HepG2 (cell line): ENCODE results near the gene OTOP2. TPM values are rescaled to one million over a fixed set of nuclear protein-coding genes. Genes with fewer than 3 reads are reported as not detected.

Experiments
- ATAC-seq: fragments of 200-7000 bp; cut with Tn5 transposase; 3 replicates; pipeline ENCODE4 v1.9.1; 2020; ENCODE audit warnings: mild to moderate bottlenecking, moderate library complexity
- BruUV-seq: library from RNA; stranded (reverse); fragments of 400-500 nt; replicated peaks from 2 replicates; lab custom pipeline; 2021; lab: Mats Ljungman, UMichigan
- CTCF ChIA-PET: fragments of 300-600 bp; formaldehyde crosslinking; extraction: SDS; loops from one replicate; lab custom pipeline; 2021; ENCODE audit warnings: low total read pairs, inconsistent platforms, low intra/inter-chr PET ratio; lab: Yijun Ruan, JAX
- POLR2A ChIA-PET: fragments of 350-600 bp; sonication (Branson Sonifier 250); formaldehyde crosslinking; loops from one replicate; lab custom pipeline; 2020; ENCODE audit warnings: antibody characterized with exemption, inconsistent platforms; lab: Yijun Ruan, JAX
- DNase-seq: peaks from one replicate; pipeline ENCODE4 v3.0.0-alpha.2; 2015; ENCODE audit warnings: low spot score
- FAIRE-seq: peaks from 3 replicates; lab custom pipeline; 2011; peaks lifted over from hg19 to GRCh38; lab: Jason Lieb, UNC
- H2AFZ ChIP-seq: one replicate; pipeline ENCODE4 v1.6.1; 2011; ENCODE audit warnings: low read length, inconsistent platforms
- H3K27ac ChIP-seq: fragments of 300-600 bp; 3 replicates; pipeline ENCODE4 v1.8.0; 2011; ENCODE audit warnings: mixed run types, mild to moderate bottlenecking, mixed read lengths, low read length, inconsistent platforms; ENCODE audit not compliant: insufficient read depth; ENCODE audit errors: extremely low read length
- H3K27me3 ChIP-seq, 2 experiments: fragments of 200-600 bp in 1 of 2; 2 replicates in 1 of 2; 3 replicates in 1 of 2; pipeline versions ENCODE4 v1.6.0 to v1.8.0; 2011; ENCODE audit warnings: low read length in 2 of 2, mild to moderate bottlenecking in 2 of 2, moderate library complexity in 2 of 2, inconsistent platforms in 1 of 2; ENCODE audit not compliant: insufficient read depth in 2 of 2, control insufficient read depth in 1 of 2
- H3K36me3 ChIP-seq, 2 experiments: fragments of 200-600 bp in 1 of 2; replicated peaks in 1 of 2; 2 replicates in 1 of 2; 3 replicates in 1 of 2; pipeline versions ENCODE4 v1.5.1 to v1.8.0; 2011; ENCODE audit warnings: low read length in 2 of 2, inconsistent platforms in 1 of 2; ENCODE audit not compliant: insufficient read depth in 2 of 2, control insufficient read depth in 1 of 2
- H3K4me1 ChIP-seq: 2 replicates; pipeline ENCODE4 v1.5.1; 2012; ENCODE audit warnings: low read length, inconsistent platforms; ENCODE audit not compliant: insufficient read depth
- H3K4me2 ChIP-seq: 2 replicates; pipeline ENCODE4 v1.6.0; 2011; ENCODE audit warnings: low read depth, low read length, inconsistent platforms
- H3K4me3 ChIP-seq, 3 experiments: fragments of 200-600 bp in 1 of 3; sonication (generic), shearing (Covaris generic) in 1 of 3; replicated peaks in 1 of 3; 2 replicates each; pipeline ENCODE4 v1.5.1; 2011 to 2016; ENCODE audit warnings: low read length in 3 of 3, inconsistent platforms in 2 of 3, low read depth in 2 of 3, mild to moderate bottlenecking in 2 of 3, control low read depth in 1 of 3, mixed read lengths in 1 of 3; ENCODE audit not compliant: insufficient read depth in 1 of 3
- H3K79me2 ChIP-seq: one replicate; pipeline ENCODE4 v1.6.1; 2011; ENCODE audit warnings: low read length, inconsistent platforms; ENCODE audit not compliant: insufficient read depth
- H3K9ac ChIP-seq: 2 replicates; pipeline ENCODE4 v1.6.0; 2011; ENCODE audit warnings: mild to moderate bottlenecking, low read depth, low read length, inconsistent platforms; ENCODE audit not compliant: insufficient read depth
- H3K9me3 ChIP-seq: 2 replicates; pipeline ENCODE4 v1.5.1; 2012; ENCODE audit warnings: mild to moderate bottlenecking, low read length
- H4K20me1 ChIP-seq: 2 replicates; pipeline ENCODE4 v1.6.0; 2011; ENCODE audit warnings: inconsistent platforms, mild to moderate bottlenecking, low read length, moderate library complexity; ENCODE audit not compliant: insufficient read depth
- EED ChIP-seq: sonication (generic); formaldehyde crosslinking; IDR thresholded peaks from 2 replicates; pipeline ENCODE4 v1.5.0; 2020; ENCODE audit warnings: mild to moderate bottlenecking, missing genetic modification reagents
- EZH2 ChIP-seq: conservative IDR thresholded peaks from 2 replicates; pipeline ENCODE4 v1.6.1; 2012; ENCODE audit warnings: mild to moderate bottlenecking, low read depth, low read length, moderate library complexity
- HCFC1 ChIP-seq: fragments of 150-350 bp; IDR thresholded peaks from 2 replicates; pipeline ENCODE4 v1.6.1; 2014; ENCODE audit warnings: low read depth, low read length
- ONECUT2 ChIP-seq: sonication (generic); formaldehyde crosslinking; IDR thresholded peaks from 2 replicates; pipeline ENCODE4 v1.4.0; 2020; ENCODE audit warnings: missing genetic modification reagents
- PITX1 ChIP-seq: sonication (generic); formaldehyde crosslinking; IDR thresholded peaks from 2 replicates; pipeline ENCODE4 v1.5.1; 2020; ENCODE audit warnings: mild to moderate bottlenecking, missing genetic modification reagents
- RBM39 ChIP-seq: fragments of 200-400 bp; formaldehyde crosslinking; IDR thresholded peaks from one replicate; pipeline ENCODE4 v1.6.1; 2018; ENCODE audit warnings: antibody characterized with exemption, mild to moderate bottlenecking, low read depth, low read length; ENCODE audit not compliant: poor library complexity, severe bottlenecking
- ZMYM3 ChIP-seq: sonication (generic); formaldehyde crosslinking; IDR thresholded peaks from 2 replicates; pipeline ENCODE4 v1.5.1; 2020; ENCODE audit warnings: mild to moderate bottlenecking, missing genetic modification reagents
- ZNF703 ChIP-seq: sonication (generic); formaldehyde crosslinking; IDR thresholded peaks from 2 replicates; pipeline ENCODE4 v1.5.1; 2020; ENCODE audit warnings: missing genetic modification reagents, mild to moderate bottlenecking, moderate library complexity, borderline replicate concordance
- ZZZ3 ChIP-seq: sonication (generic); formaldehyde crosslinking; IDR thresholded peaks from 2 replicates; pipeline ENCODE4 v1.4.0; 2020; ENCODE audit warnings: missing genetic modification reagents, mild to moderate bottlenecking, borderline replicate concordance
- WGBS: methylation state at CpG from one replicate; pipeline ENCODE4 v1.1.6; 2017; ENCODE audit warnings: low lambda C conversion rate; 5-methylcytosine and 5-hydroxymethylcytosine counted together
- in situ Hi-C: cut with HindIII; loops from 2 replicates; pipeline ENCODE4 v1.10.0; 2017; ENCODE audit warnings: low pct_unique_long_range_greater_than_20kb; ENCODE audit not compliant: extremely low pct_ligation_motif_present
- intact Hi-C: fragments of 100-400 bp; cut with micrococcal nuclease; formaldehyde crosslinking; loops from one replicate; pipeline ENCODE4 v1.10.0; 2022; ENCODE audit not compliant: unreplicated experiment
- polyA plus RNA-seq, 8 experiments: library from polyadenylated mRNA; depleted of rRNA in 3 of 8; stranded (reverse) in 7 of 8; unstranded in 1 of 8; fragments of >200 nt; fragmentation: Illumina TruSeq in 4 of 8; extraction: Trizol in 4 of 8; gene quantifications; 2 replicates each; pipeline versions ENCODE4 v1.2.1 to v1.2.3, GENCODE V29; 2011 to 2016; ENCODE audit warnings: low read depth in 4 of 8, missing spikeins in 1 of 8, mixed read lengths in 1 of 8; ENCODE audit not compliant: insufficient read depth in 1 of 8
- total RNA-seq, 5 experiments: library from RNA; depleted of rRNA; stranded (reverse); fragments of >200 nt; fragmentation: Illumina TruSeq; extraction: Trizol; gene quantifications; 2 replicates each; pipeline ENCODE4 v1.2.3, GENCODE V29; 2016; ENCODE audit warnings: low read depth in 1 of 5
- TF ChIP-seq, protein P1 (sequence below): sonication (generic); formaldehyde crosslinking; IDR thresholded peaks from 2 replicates; pipeline ENCODE4 v1.5.0; 2020; ENCODE audit warnings: mild to moderate bottlenecking, missing genetic modification reagents

Gene OTOP2
- total and polyA plus RNA-seq, 2 of the 13 experiments (the other 11 are each of a cell fraction or from before 2014, with no cell fraction given): not detected

DNA sequence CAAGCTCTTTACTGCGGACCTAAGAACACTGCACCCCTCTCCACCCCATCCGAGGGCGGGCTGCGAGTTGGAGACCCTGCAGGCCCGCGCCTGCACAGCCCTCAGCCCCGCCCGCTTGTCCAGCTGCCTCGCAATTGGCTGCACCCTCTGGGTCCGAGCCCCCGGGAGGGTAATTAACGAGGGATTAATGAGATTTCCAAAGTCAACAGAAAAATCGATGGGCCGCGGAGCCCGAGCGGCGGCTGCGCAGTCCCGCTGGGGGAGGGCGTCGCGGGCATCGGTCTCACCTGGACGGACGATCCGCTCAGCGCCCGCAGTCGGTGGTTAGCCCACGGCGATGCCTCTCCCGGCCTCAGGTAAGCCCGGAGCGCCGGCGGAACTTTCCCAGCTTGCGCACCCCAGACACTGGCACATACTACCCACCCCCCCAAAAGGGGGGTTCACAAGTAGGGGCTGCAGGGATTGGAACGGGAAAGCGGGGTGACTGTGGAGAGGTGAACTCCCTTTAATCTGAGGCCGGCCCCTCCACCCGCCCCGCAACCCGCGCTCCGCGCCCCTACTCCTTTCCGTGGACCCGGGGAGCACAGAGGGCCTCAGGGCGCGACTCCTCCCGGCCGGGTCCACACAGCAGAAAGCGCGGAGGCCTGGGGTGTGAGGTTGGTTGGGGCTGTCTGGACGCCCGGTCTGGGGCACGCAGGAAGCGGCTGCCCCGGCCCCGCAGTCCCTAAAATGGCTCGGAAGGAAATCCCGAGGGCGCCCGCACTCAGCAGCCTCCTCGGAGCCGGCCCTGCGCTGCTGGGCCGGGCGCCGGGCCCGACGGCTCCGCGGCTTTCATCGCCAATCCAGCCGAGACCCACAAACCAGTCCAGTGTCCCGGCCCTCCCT, 11.8 kb downstream of the OTOP2 start, which contains the start of gene OTOP3:
Gene OTOP3, plus strand, starts transcription at position 314 of the 885 bp plus-strand sequence. Its CDS starts 24 bp downstream, at position 338.
- H3K9me3 ChIP-seq: no peaks in the 10 kb centered on the region
- TF ChIP-seq ONECUT2 (CRISPR knock-in tag) (peak; percentile 34; the same call in 1 of the 2 replicates), EED (CRISPR knock-in tag) (no peak), HCFC1 (no peak), PITX1 (CRISPR knock-in tag) (peak; percentile 71; the same call in 1 of the 2 replicates), ZMYM3 (CRISPR knock-in tag) (no peak), RBM39 (peak; percentile 53), ZZZ3 (no peak), EZH2 (peak; percentile 23; the same call in 1 of the 2 replicates), ZNF703 (CRISPR knock-in tag) (0 out of 2 replicates have a peak, but pooled peaks have one; percentile 37)
- TF ChIP-seq, protein P1, sequence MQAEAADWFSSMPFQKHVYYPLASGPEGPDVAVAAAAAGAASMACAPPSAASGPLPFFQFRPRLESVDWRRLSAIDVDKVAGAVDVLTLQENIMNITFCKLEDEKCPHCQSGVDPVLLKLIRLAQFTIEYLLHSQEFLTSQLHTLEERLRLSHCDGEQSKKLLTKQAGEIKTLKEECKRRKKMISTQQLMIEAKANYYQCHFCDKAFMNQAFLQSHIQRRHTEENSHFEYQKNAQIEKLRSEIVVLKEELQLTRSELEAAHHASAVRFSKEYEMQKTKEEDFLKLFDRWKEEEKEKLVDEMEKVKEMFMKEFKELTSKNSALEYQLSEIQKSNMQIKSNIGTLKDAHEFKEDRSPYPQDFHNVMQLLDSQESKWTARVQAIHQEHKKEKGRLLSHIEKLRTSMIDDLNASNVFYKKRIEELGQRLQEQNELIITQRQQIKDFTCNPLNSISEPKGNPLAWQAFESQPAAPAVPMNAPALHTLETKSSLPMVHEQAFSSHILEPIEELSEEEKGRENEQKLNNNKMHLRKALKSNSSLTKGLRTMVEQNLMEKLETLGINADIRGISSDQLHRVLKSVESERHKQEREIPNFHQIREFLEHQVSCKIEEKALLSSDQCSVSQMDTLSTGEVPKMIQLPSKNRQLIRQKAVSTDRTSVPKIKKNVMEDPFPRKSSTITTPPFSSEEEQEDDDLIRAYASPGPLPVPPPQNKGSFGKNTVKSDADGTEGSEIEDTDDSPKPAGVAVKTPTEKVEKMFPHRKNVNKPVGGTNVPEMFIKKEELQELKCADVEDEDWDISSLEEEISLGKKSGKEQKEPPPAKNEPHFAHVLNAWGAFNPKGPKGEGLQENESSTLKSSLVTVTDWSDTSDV (CRISPR knock-in tag): 0 out of 2 replicates have a peak, but pooled peaks have one; percentile 9
- peak; percentile 48 for ATAC-seq
- POLR2A ChIA-PET: no interaction called here
- H3K9ac ChIP-seq: no peak within 1 kb of the TSS
- no peaks in the 10 kb centered on the region for H3K36me3 ChIP-seq
- H3K79me2 ChIP-seq: no peaks in the 10 kb centered on the region
- in situ Hi-C loops: no loop called here
- CTCF ChIA-PET: no interaction called here
- H4K20me1 ChIP-seq: no peaks in the 10 kb centered on the region
- 0 out of 2 replicates have a peak within 1 kb of the TSS, but pooled peaks have one; percentile 13 for H3K4me2 ChIP-seq
- H2AFZ ChIP-seq: no peak within 1 kb of the TSS
- no TSS peak for BruUV-seq
- no peak for FAIRE-seq
- 16% methylated on average over 32 of the region's 78 CpGs for WGBS
- no peak for DNase-seq
- H3K4me1 ChIP-seq: no peaks in the 10 kb centered on the region
- peaks cover 18 to 91% of the 10 kb centered on the region in 2 experiments for H3K27me3 ChIP-seq
- intact Hi-C loops: no loop called here
- peak within 1 kb of the TSS in 1 of 3 experiments; percentile 7; a peak in 1 of 6 replicates for H3K4me3 ChIP-seq
- no peak within 1 kb of the TSS for H3K27ac ChIP-seq
